Stomach (tissue), 4 donors: ENCODE results near the gene KCNH1.

Experiments used
- EP300 ChIP-seq: sonication (generic); formaldehyde crosslinking; IDR thresholded peaks from one replicate; pipeline ENCODE4 v1.6.1; 2017; ENCODE audit warnings: antibody characterized with exemption
- TF ChIP-seq, protein P1 (sequence below), 7 experiments: fragments of 450-650 bp in 4 of 7; fragments of 200-600 bp in 3 of 7; sonication (generic) in 3 of 7; IDR thresholded peaks; one replicate each; pipeline ENCODE4 v1.5.1; 2016 to 2019; ENCODE audit warnings: antibody characterized with exemption in 7 of 7, control low read depth in 2 of 7, mild to moderate bottlenecking in 1 of 7

DNA sequence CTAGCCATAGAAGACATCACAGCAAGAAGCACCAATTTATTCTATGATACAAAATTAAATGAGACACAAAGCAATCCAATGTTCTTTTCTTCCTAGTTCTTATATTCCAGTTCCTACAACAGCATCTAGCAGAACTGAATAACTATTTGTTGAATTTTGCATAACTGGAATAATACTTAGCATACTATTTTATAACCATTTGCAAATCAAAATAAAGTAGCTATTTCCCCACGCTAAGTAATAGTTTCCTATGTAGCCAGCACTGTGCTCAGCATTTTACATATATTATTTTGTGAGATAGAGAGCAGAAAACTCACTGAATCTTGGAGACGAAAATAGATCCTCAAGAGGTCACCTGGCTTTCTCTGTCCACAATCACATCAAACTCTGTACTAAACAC lies 42.1 kb downstream of the KCNH1 start:
- TF ChIP-seq, protein P1, sequence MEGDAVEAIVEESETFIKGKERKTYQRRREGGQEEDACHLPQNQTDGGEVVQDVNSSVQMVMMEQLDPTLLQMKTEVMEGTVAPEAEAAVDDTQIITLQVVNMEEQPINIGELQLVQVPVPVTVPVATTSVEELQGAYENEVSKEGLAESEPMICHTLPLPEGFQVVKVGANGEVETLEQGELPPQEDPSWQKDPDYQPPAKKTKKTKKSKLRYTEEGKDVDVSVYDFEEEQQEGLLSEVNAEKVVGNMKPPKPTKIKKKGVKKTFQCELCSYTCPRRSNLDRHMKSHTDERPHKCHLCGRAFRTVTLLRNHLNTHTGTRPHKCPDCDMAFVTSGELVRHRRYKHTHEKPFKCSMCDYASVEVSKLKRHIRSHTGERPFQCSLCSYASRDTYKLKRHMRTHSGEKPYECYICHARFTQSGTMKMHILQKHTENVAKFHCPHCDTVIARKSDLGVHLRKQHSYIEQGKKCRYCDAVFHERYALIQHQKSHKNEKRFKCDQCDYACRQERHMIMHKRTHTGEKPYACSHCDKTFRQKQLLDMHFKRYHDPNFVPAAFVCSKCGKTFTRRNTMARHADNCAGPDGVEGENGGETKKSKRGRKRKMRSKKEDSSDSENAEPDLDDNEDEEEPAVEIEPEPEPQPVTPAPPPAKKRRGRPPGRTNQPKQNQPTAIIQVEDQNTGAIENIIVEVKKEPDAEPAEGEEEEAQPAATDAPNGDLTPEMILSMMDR (IDR thresholded peaks at IDR 0.05): no peak
- no peak for TF ChIP-seq EP300
